Measurements from ENCODE around the gene SLC7A9. TPM values are rescaled to one million over a fixed set of nuclear protein-coding genes. Genes with fewer than 3 reads are reported as not detected.
"Not testable (repeated sequence)": the region's sequence is repeated elsewhere in the genome, so short reads cannot be mapped to it uniquely, and the experiment has no call there.

SLC7A9 gene
- polyA plus RNA-seq, 12 donors, result 0.22 to 0.84 (median 0.52) TPM; not detected in 2

GRCh38 chr19:32802840-32803239 is 66.7 kb downstream of the SLC7A9 start:
- DNase-seq, result no peak

GRCh38 chr19:32800754-32801153 is 68.8 kb downstream of the SLC7A9 start:
- DNase-seq, result no peak

DNA sequence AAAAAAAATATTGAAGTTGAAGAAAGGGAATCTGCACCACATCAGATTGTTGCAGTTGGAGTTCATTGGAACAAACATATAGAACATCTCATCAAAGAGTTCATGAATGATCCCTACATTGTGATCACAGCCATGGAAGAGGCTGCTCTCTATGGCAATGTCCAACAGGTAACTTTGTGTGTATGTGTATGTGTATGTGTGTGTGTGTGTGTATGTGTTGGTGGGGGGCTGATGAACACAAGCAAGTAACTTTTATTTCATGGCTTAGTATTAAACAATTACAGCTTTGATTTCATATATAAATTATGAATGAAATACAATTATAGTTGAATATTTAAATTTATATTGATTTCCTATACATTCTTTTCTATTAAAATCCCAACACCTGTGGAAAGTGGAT is 69.4 kb downstream of the SLC7A9 start:
- no peak for DNase-seq

DNA sequence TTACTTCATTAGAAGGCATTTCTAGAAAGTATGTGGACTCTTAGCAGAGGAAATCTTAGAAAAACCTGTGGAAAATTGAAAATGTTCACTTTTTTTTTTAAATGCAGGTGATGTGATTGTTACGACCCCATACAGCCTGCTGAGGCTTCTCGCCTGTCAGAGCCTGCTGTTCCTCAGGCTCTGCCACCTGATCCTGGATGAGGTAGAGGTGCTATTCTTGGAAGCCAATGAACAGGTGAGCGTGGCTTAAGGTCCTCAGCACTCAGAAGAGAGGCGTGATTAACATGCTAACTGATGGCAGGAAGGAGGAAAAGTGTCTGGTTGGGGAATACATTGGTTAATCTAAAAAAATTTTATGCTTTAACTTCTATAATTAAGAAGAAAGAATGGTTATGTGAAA is 71.4 kb downstream of the SLC7A9 start:
- no peak for DNase-seq

DNA sequence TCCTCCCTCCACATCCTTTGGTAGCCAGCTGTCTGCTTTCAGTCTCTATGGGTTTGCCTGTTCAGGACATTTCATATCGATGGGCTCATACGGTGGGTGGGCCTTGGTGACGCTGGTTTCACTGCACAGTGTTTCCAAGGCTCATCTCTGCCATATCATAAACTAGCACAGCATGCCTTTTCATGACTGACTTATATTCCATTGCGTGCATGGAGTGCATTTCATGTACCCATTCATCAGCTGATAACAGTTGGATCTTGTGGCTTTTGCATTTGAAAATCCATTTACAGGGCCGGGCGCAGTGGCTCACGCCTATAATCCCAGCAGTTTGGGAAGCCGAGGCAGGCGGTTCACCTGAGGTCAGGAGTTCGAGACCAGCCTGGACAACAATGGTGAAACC is 80.1 kb downstream of the SLC7A9 start:
- DNase-seq, result no peak

DNA sequence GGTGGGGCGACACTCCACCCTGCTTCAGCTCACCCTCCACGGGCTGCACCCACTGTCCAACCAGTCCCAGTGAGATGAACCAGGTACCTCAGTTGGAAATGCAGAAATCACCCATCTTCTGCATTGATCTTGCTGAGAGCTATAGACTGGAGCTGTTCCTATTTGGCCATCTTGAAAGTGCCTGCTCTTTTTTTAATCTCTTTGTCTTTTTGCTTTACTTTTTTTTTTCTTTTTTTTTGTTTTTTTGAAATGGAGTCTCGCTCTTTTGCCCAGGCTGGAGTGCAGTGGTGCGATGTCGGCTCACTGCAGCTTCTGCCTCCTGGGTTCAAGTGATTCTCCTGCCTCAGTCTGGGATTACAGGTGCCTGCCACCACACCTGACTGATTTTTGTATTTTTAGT is 81.7 kb downstream of the SLC7A9 start:
- DNase-seq, result not testable (repeated sequence)

- DNase-seq, result not testable (repeated sequence)
Measured at GRCh38 chr19:32787161-32787813, 82.3 kb downstream of the SLC7A9 start.

GRCh38 chr19:32782089-32782488 is 87.5 kb downstream of the SLC7A9 start:
- DNase-seq, result not testable (repeated sequence)

GRCh38 chr19:32781280-32781679 is 88.3 kb downstream of the SLC7A9 start:
- no peak for DNase-seq

Other genes with a start within 250 kb of the SLC7A9 start
- gene ANKRD27, start 194.6 kb downstream of the SLC7A9 start, polyA plus RNA-seq (ENCODE audit: insufficient read length in 12 of 12), result 10 to 100 TPM in 10 of 12 donors, 1 to 10 TPM in 1, not detected in 1; 10.0 to 21.6 (median 13.7) TPM
- under 1 TPM in 9 of 12 donors, not detected in 3; 0.07 to 0.53 (median 0.22) TPM for gene RGS9BP, start 193.9 kb downstream of the SLC7A9 start, polyA plus RNA-seq (ENCODE audit: insufficient read length in 12 of 12)
- gene NUDT19, start 177.9 kb downstream of the SLC7A9 start, polyA plus RNA-seq (ENCODE audit: insufficient read length in 12 of 12), result 10 to 100 TPM in 2 of 12 donors, 1 to 10 TPM in 9, not detected in 1; 6.0 to 11.7 (median 8.4) TPM
- gene TDRD12, start 150.0 kb downstream of the SLC7A9 start, polyA plus RNA-seq (ENCODE audit: insufficient read length in 12 of 12), result 1 to 10 TPM in 1 of 12 donors, under 1 TPM in 9, not detected in 2; 0.09 to 2.3 (median 0.44) TPM
- gene CEP89, start 102.2 kb upstream of the SLC7A9 start, polyA plus RNA-seq (ENCODE audit: insufficient read length in 12 of 12), result 10 to 100 TPM in 11 of 12 donors, not detected in 1; 16.9 to 31.0 (median 18.8) TPM
- gene FAAP24, start 102.5 kb upstream of the SLC7A9 start, polyA plus RNA-seq (ENCODE audit: insufficient read length in 12 of 12), result 1 to 10 TPM in 9 of 12 donors, under 1 TPM in 1, not detected in 2; 0.93 to 3.4 (median 1.6) TPM
- gene RHPN2, start 195.1 kb upstream of the SLC7A9 start, polyA plus RNA-seq (ENCODE audit: insufficient read length in 12 of 12), result 10 to 100 TPM in 1 of 12 donors, 1 to 10 TPM in 10, not detected in 1; 1.2 to 16.5 (median 1.9) TPM
- gene GPATCH1, start 211.4 kb upstream of the SLC7A9 start, polyA plus RNA-seq (ENCODE audit: insufficient read length in 12 of 12), result 10 to 100 TPM in 3 of 12 donors, 1 to 10 TPM in 8, not detected in 1; 6.5 to 12.2 (median 8.2) TPM